Cardiac ventricle fibroblast (primary cell): ENCODE data around the gene SPDYC. TPM values are rescaled to one million over a fixed set of nuclear protein-coding genes. Genes with fewer than 3 reads are reported as not detected.

ENCODE experiments used
- total RNA-seq: library from RNA; depleted of rRNA; stranded (reverse); fragments of >200 nt; gene quantifications from 2 replicates; pipeline ENCODE4 v1.2.3, GENCODE V29; 2015

The SPDYC gene
- total RNA-seq, result not detected in 2 replicates

GRCh38 chr11:65170058-65170534 is at the start of gene SPDYC:
SPDYC (plus strand) TSS chr11:65170233; CDS start chr11:65171358, 1,125 bp downstream.

GRCh38 chr11:65121865-65122696 is 48.0 kb upstream of the SPDYC start, which contains the start of the genes FAU and MRPL49:
FAU (minus strand) TSS chr11:65122134; CDS start chr11:65121813, 321 bp downstream.
MRPL49 (plus strand) TSS chr11:65122321; CDS start chr11:65122347, 26 bp downstream.

GRCh38 chr11:65134240-65134951 is 35.6 kb upstream of the SPDYC start, which contains the start of gene SYVN1:
SYVN1 (minus strand) TSS chr11:65134519; CDS start chr11:65133601, 918 bp downstream.

GRCh38 chr11:65181569-65182257 is 11.7 kb downstream of the SPDYC start, which contains the start of gene CAPN1:
CAPN1 (plus strand) TSS chr11:65181928; CDS start chr11:65182702, 774 bp downstream.

Other genes with a start within 250 kb of the SPDYC start
- 13.1 and 14.1 TPM in 2 replicates for gene PPP2R5B, start 245.5 kb upstream of the SPDYC start, total RNA-seq
- not detected in 2 replicates for gene GPHA2, start 234.3 kb upstream of the SPDYC start, total RNA-seq
- not detected in 2 replicates for gene MAJIN, start 198.1 kb upstream of the SPDYC start, total RNA-seq
- not detected in 2 replicates for gene BATF2, start 173.3 kb upstream of the SPDYC start, total RNA-seq
- gene ARL2, start 156.1 kb upstream of the SPDYC start, total RNA-seq, result 128 and 130 TPM in 2 replicates
- 12.8 and 12.9 TPM in 2 replicates for gene SNX15, start 142.8 kb upstream of the SPDYC start, total RNA-seq
- 12.4 and 12.6 TPM in 2 replicates for gene SAC3D1, start 129.0 kb upstream of the SPDYC start, total RNA-seq
- gene NAALADL1, start 111.7 kb upstream of the SPDYC start, total RNA-seq, result 17.6 and 21.8 TPM in 2 replicates
- gene CDCA5, start 86.2 kb upstream of the SPDYC start, total RNA-seq, result 1.4 and 2.6 TPM in 2 replicates
- gene ZFPL1, start 86.0 kb upstream of the SPDYC start, total RNA-seq, result 24.3 and 32.6 TPM in 2 replicates
- 325 and 679 TPM in 2 replicates for gene VPS51, start 74.0 kb upstream of the SPDYC start, total RNA-seq
- 1.2 and 4.9 TPM in 2 replicates for gene TM7SF2, start 58.4 kb upstream of the SPDYC start, total RNA-seq
- gene ZNHIT2, start 52.5 kb upstream of the SPDYC start, total RNA-seq, result 13.9 and 14.3 TPM in 2 replicates
- 755 and 823 TPM in 2 replicates for gene FAU, start 48.1 kb upstream of the SPDYC start, total RNA-seq
- 45.5 and 47.6 TPM in 2 replicates for gene MRPL49, start 47.9 kb upstream of the SPDYC start, total RNA-seq
- 64.9 and 65.4 TPM in 2 replicates for gene SYVN1, start 35.7 kb upstream of the SPDYC start, total RNA-seq
- 126 and 205 TPM in 2 replicates for gene CAPN1, start 11.7 kb downstream of the SPDYC start, total RNA-seq
- gene POLA2, start 91.7 kb downstream of the SPDYC start, total RNA-seq, result 5.5 and 7.1 TPM in 2 replicates
- 26.9 and 27.3 TPM in 2 replicates for gene CDC42EP2, start 144.6 kb downstream of the SPDYC start, total RNA-seq
- 41.3 and 47.1 TPM in 2 replicates for gene DPF2, start 163.6 kb downstream of the SPDYC start, total RNA-seq
- gene TIGD3, start 184.5 kb downstream of the SPDYC start, total RNA-seq, result 0.37 TPM in 1 of 2 replicates, not detected in the other
- 3.9 and 5.4 TPM in 2 replicates for gene SLC25A45, start 212.4 kb downstream of the SPDYC start, total RNA-seq
- 43.5 and 50.6 TPM in 2 replicates for gene FRMD8, start 216.4 kb downstream of the SPDYC start, total RNA-seq